ENCODE results near the gene CENPB.

Gene CENPB

GRCh38 chr20:3800256-3800877 is 13.8 kb upstream of the CENPB start:
- DNase-seq = no peak
- peaks cover 59% of the 10 kb centered on the region for H3K36me3 ChIP-seq
- no peak overlapping the region for H3K4me3 ChIP-seq (ENCODE audit: low read depth, low read length)
- no peaks in the 10 kb centered on the region for H3K9me3 ChIP-seq (ENCODE audit: severe bottlenecking)
- TF ChIP-seq CTCF (IDR thresholded peaks at IDR 0.05; ENCODE audit: low read depth, low read length) = no peak
- H3K27ac ChIP-seq = no peak overlapping the region
- H3K27me3 ChIP-seq (ENCODE audit: insufficient read depth, low read depth, severe bottlenecking) = no peaks in the 10 kb centered on the region

- Histone ChIP-seq H3K36me3 (peaks cover 49% of the 10 kb centered on the region), H3K27ac (no peak overlapping the region), H3K9me3 (ENCODE audit: severe bottlenecking) (no peaks in the 10 kb centered on the region), H3K4me3 (ENCODE audit: low read depth, low read length) (no peak overlapping the region), H3K27me3 (ENCODE audit: insufficient read depth, low read depth, severe bottlenecking) (no peaks in the 10 kb centered on the region)
- DNase-seq = no peak
- TF ChIP-seq CTCF (IDR thresholded peaks at IDR 0.05; ENCODE audit: low read depth, low read length) = no peak
Measured at GRCh38 chr20:3798908-3799248, 12.3 kb upstream of the CENPB start.

- TF ChIP-seq CTCF (IDR thresholded peaks at IDR 0.05; ENCODE audit: low read depth, low read length) = no peak
- H3K27me3 ChIP-seq (ENCODE audit: insufficient read depth, low read depth, severe bottlenecking) = no peaks in the 10 kb centered on the region
- peaks cover 44% of the 10 kb centered on the region for H3K36me3 ChIP-seq
- H3K4me3 ChIP-seq (ENCODE audit: low read depth, low read length) = no peak overlapping the region
- DNase-seq = no peak
- no peak overlapping the region for H3K27ac ChIP-seq
- no peaks in the 10 kb centered on the region for H3K9me3 ChIP-seq (ENCODE audit: severe bottlenecking)
Measured at GRCh38 chr20:3798373-3798768, 11.8 kb upstream of the CENPB start.

GRCh38 chr20:3797592-3798372 is 11.2 kb upstream of the CENPB start:
- DNase-seq = no peak
- H3K4me3 ChIP-seq (ENCODE audit: low read depth, low read length) = no peak overlapping the region
- H3K27ac ChIP-seq = no peak overlapping the region
- TF ChIP-seq CTCF (IDR thresholded peaks at IDR 0.05; ENCODE audit: low read depth, low read length) = no peak
- H3K36me3 ChIP-seq = peaks cover 38% of the 10 kb centered on the region
- H3K9me3 ChIP-seq (ENCODE audit: severe bottlenecking) = no peaks in the 10 kb centered on the region
- no peaks in the 10 kb centered on the region for H3K27me3 ChIP-seq (ENCODE audit: insufficient read depth, low read depth, severe bottlenecking)

GRCh38 chr20:3797226-3797545 is 10.6 kb upstream of the CENPB start:
- no peak overlapping the region for H3K27ac ChIP-seq
- H3K27me3 ChIP-seq (ENCODE audit: insufficient read depth, low read depth, severe bottlenecking) = no peaks in the 10 kb centered on the region
- peaks cover 32% of the 10 kb centered on the region for H3K36me3 ChIP-seq
- DNase-seq = no peak
- no peak for TF ChIP-seq CTCF (IDR thresholded peaks at IDR 0.05; ENCODE audit: low read depth, low read length)
- peak overlapping the region; percentile 82 for H3K4me3 ChIP-seq (ENCODE audit: low read depth, low read length)
- H3K9me3 ChIP-seq (ENCODE audit: severe bottlenecking) = no peaks in the 10 kb centered on the region

Data from WERI-Rb-1 (cell line).